Lower leg skin (tissue), 3 donors: Measurements from ENCODE around the gene FLG2.

ENCODE experiments used
- POLR2A ChIP-seq, 2 donors: fragments of 450-650 bp; IDR thresholded peaks; one replicate each; pipeline ENCODE4 v1.6.1; 2016 to 2017; ENCODE audit warnings: antibody characterized with exemption in 2 of 2, mild to moderate bottlenecking in 1 of 2, moderate library complexity in 1 of 2
- TF ChIP-seq, protein P1 (sequence below), 3 donors: fragments of 450-650 bp; IDR thresholded peaks; one replicate each; pipeline ENCODE4 v1.5.1; 2016; ENCODE audit warnings: antibody characterized with exemption in 3 of 3, mild to moderate bottlenecking in 3 of 3, moderate library complexity in 2 of 3

DNA sequence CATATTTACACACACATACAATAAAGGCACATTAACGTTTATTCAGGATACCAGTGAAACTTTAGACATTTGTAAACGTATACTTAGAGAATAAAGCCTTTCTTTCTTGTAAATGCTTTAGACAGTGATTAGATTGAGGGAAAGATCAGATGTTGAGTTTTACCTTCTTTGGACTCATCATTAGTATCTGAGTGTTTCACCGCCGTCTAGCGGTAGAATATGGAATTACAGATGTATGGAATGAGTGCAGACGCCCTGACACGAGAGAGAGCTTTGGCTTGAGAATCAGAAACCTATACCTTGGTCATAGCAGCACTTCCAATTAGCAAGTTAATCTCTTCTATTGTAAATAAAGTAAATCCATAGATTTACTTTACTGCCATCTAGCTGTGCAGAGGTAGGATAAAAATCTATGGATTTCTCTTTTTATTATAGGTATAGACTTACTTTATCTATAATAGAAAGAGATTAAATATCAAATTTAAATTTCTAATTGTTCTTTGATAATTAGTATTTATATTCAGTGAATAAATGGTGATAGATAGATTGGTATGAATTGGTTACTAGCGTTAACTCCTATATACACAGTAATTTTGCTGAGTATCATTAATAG lies 12.6 kb downstream of the FLG2 start:
- TF ChIP-seq, protein P1, sequence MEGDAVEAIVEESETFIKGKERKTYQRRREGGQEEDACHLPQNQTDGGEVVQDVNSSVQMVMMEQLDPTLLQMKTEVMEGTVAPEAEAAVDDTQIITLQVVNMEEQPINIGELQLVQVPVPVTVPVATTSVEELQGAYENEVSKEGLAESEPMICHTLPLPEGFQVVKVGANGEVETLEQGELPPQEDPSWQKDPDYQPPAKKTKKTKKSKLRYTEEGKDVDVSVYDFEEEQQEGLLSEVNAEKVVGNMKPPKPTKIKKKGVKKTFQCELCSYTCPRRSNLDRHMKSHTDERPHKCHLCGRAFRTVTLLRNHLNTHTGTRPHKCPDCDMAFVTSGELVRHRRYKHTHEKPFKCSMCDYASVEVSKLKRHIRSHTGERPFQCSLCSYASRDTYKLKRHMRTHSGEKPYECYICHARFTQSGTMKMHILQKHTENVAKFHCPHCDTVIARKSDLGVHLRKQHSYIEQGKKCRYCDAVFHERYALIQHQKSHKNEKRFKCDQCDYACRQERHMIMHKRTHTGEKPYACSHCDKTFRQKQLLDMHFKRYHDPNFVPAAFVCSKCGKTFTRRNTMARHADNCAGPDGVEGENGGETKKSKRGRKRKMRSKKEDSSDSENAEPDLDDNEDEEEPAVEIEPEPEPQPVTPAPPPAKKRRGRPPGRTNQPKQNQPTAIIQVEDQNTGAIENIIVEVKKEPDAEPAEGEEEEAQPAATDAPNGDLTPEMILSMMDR (IDR thresholded peaks at IDR 0.05): peak in 1 of 3 donors; percentile 66
- TF ChIP-seq POLR2A (IDR thresholded peaks at IDR 0.05): no peak
